ENCODE measurements around the gene PCLAF. TPM values are rescaled to one million over a fixed set of nuclear protein-coding genes. Genes with fewer than 3 reads are reported as not detected.

The PCLAF gene
- polyA plus RNA-seq, 2 of the 4 experiments (the other 2 are of a cell fraction), result 221 to 452 TPM

DNA sequence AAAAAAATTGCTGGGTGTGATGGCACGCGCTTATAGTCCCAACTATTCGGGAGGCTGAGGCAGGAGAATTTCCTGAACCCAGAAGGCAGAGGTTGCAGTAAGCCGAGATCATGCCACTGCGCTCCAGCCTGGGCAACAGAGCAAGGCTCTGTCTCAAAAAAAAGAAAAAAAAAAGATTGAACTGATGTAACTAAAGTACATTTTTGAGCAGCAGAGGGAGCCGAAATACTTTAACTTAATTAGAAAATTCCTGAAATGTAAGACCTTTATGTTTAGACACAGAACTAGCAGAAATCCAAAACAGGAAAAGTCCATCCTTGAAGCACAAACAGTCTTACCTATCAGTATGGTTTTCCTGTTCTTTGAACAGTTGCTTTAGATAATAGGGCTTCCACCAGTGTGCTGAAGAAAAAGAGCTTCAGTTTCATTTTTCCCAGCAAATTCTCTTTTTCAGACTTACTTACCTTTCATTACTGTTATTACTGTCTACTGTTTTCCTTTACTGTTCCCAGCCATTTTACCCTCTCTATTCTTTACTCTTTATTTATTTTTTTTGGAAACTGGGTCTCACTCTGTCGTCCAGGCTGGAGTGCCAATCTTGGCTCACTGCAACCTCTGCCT, 45.7 kb upstream of the PCLAF start:
- DNase-seq (ENCODE audit: low read depth in 1 of 2, low spot score in 1 of 2) (peak in 1 of 2 experiments; percentile 26), ATAC-seq (peak in 1 of 2 experiments; percentile 69; a peak in 3 of 6 replicates), FAIRE-seq (peak; percentile 56)
- ChIA-PET CTCF (interaction anchor here (0.6 to 6.1 kb wide), 26 partner anchors 9 to 392 kb away, joined by 3 to 90 read pairs (median 4); partner anchors contain the start of gene ZNF609), POLR2A (interaction anchor here (0.6 to 0.9 kb wide), 2 partner anchors 254 to 707 kb away, joined by 3 read pairs; no protein-coding TSS in a partner anchor)
- Histone ChIP-seq H3K4me2 (no peak overlapping the region), H3K4me1 (peaks cover 15% of the 10 kb centered on the region), H3K4me3 (no peak overlapping the region), H3K27ac (no peak overlapping the region), H3K9me3 (no peaks in the 10 kb centered on the region)
- TF ChIP-seq RAD21 (conservative IDR thresholded peaks at IDR 0.05 in 1 of 2, IDR thresholded peaks at IDR 0.05 in 1 of 2), result peak; percentile 68 to 76
- TF ChIP-seq ZFP36 (IDR thresholded peaks at IDR 0.05; ENCODE audit: borderline replicate concordance, partially characterized antibody), result no peak
- peak; percentile 78 for TF ChIP-seq SMC3 (IDR thresholded peaks at IDR 0.05)
- no peak for TF ChIP-seq TP53 (CRISPR knock-in tag; IDR thresholded peaks at IDR 0.05)
- TF ChIP-seq RARB (CRISPR knock-in tag; IDR thresholded peaks at IDR 0.05), result no peak
- no peak for TF ChIP-seq HOXB5 (CRISPR knock-in tag; IDR thresholded peaks at IDR 0.05)
- TF ChIP-seq, protein P1, sequence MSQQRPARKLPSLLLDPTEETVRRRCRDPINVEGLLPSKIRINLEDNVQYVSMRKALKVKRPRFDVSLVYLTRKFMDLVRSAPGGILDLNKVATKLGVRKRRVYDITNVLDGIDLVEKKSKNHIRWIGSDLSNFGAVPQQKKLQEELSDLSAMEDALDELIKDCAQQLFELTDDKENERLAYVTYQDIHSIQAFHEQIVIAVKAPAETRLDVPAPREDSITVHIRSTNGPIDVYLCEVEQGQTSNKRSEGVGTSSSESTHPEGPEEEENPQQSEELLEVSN (IDR thresholded peaks at IDR 0.05; ENCODE audit: borderline replicate concordance, low read depth), result no peak
- no peak for TF ChIP-seq FOXS1 (CRISPR knock-in tag; IDR thresholded peaks at IDR 0.05)
- TF ChIP-seq, protein P2, sequence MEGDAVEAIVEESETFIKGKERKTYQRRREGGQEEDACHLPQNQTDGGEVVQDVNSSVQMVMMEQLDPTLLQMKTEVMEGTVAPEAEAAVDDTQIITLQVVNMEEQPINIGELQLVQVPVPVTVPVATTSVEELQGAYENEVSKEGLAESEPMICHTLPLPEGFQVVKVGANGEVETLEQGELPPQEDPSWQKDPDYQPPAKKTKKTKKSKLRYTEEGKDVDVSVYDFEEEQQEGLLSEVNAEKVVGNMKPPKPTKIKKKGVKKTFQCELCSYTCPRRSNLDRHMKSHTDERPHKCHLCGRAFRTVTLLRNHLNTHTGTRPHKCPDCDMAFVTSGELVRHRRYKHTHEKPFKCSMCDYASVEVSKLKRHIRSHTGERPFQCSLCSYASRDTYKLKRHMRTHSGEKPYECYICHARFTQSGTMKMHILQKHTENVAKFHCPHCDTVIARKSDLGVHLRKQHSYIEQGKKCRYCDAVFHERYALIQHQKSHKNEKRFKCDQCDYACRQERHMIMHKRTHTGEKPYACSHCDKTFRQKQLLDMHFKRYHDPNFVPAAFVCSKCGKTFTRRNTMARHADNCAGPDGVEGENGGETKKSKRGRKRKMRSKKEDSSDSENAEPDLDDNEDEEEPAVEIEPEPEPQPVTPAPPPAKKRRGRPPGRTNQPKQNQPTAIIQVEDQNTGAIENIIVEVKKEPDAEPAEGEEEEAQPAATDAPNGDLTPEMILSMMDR (IDR thresholded peaks at IDR 0.05), result peak; percentile 64
- TF ChIP-seq EP300 (IDR thresholded peaks at IDR 0.05), result no peak
- WGBS (ENCODE audit: missing lambda C conversion rate), result 76% methylated on average over 7 of the region's 7 CpGs

DNA sequence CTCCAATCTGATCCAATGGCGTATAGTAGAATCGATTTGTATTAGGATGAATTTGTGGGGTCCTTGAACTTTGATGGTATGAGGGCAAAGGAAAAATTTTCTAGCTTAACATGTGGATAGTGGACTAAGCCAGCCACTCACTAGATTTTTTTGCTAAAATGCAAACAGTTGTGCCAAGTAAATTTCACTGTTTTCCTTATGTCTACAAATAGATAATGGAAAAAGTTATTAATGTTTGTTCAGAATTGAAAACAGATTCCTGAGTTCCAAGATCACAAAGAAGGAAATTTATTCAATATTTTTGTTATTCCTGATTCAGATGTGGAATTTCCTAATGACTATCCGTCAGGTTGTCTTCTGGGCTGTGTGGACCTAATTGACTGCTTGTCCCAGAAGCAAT, 44.0 kb upstream of the PCLAF start:
- ChIA-PET CTCF (interaction anchor here (1.2 to 6.1 kb wide), 8 partner anchors 8 to 256 kb away, joined by 3 to 90 read pairs (median 4); no protein-coding TSS in a partner anchor), POLR2A (no interaction called here)
- H3K9me3 ChIP-seq, result no peaks in the 10 kb centered on the region
- no peak for ATAC-seq
- H3K4me2 ChIP-seq, result no peak overlapping the region
- FAIRE-seq, result no peak
- H3K4me3 ChIP-seq, result no peak overlapping the region
- peaks cover 15% of the 10 kb centered on the region for H3K4me1 ChIP-seq
- no peak for TF ChIP-seq EP300 (IDR thresholded peaks at IDR 0.05)
- no peak for TF ChIP-seq FOSL2 (IDR thresholded peaks at IDR 0.05)
- no peak for TF ChIP-seq FOSL2 (CRISPR knock-in tag; IDR thresholded peaks at IDR 0.05)
- TF ChIP-seq BHLHE40 (IDR thresholded peaks at IDR 0.05; ENCODE audit: low read depth, low read length), result no peak
- TF ChIP-seq CEBPB (IDR thresholded peaks at IDR 0.05), result no peak
- TF ChIP-seq, protein P3, sequence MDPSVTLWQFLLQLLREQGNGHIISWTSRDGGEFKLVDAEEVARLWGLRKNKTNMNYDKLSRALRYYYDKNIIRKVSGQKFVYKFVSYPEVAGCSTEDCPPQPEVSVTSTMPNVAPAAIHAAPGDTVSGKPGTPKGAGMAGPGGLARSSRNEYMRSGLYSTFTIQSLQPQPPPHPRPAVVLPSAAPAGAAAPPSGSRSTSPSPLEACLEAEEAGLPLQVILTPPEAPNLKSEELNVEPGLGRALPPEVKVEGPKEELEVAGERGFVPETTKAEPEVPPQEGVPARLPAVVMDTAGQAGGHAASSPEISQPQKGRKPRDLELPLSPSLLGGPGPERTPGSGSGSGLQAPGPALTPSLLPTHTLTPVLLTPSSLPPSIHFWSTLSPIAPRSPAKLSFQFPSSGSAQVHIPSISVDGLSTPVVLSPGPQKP (IDR thresholded peaks at IDR 0.05; ENCODE audit: low read depth, low read length), result no peak
- TF ChIP-seq SMC3 (IDR thresholded peaks at IDR 0.05), result no peak
- no peak for TF ChIP-seq HEYL (CRISPR knock-in tag; IDR thresholded peaks at IDR 0.05)
- TF ChIP-seq RFX5 (IDR thresholded peaks at IDR 0.05), result no peak
- no peak for TF ChIP-seq KDM1A (IDR thresholded peaks at IDR 0.05; ENCODE audit: low read depth)
- no peak for TF ChIP-seq EHMT2 (IDR thresholded peaks at IDR 0.05; ENCODE audit: low read depth)
- no peak for TF ChIP-seq GATA3 (IDR thresholded peaks at IDR 0.05; ENCODE audit: borderline replicate concordance)
- no peak for TF ChIP-seq CBX2 (IDR thresholded peaks at IDR 0.05; ENCODE audit: borderline replicate concordance, low read depth)
- TF ChIP-seq, protein P4, sequence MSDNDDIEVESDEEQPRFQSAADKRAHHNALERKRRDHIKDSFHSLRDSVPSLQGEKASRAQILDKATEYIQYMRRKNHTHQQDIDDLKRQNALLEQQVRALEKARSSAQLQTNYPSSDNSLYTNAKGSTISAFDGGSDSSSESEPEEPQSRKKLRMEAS (IDR thresholded peaks at IDR 0.05), result no peak
- H3K27ac ChIP-seq, result no peak overlapping the region
- 90% methylated on average over 3 of the region's 3 CpGs for WGBS (ENCODE audit: missing lambda C conversion rate)
- no peak for DNase-seq (ENCODE audit: low read depth in 1 of 2, low spot score in 1 of 2)

Measured in A549 (cell line).